K562 (cell line): ENCODE results near the gene UGT1A9. TPM values are rescaled to one million over a fixed set of nuclear protein-coding genes. Genes with fewer than 3 reads are reported as not detected.

Source experiments
- CC2D1A ChIP-seq: fragments of 450-650 bp; IDR thresholded peaks from 2 replicates; pipeline ENCODE4 v1.6.1; 2017; ENCODE audit warnings: mild to moderate bottlenecking
- PHB ChIP-seq: fragments of 250-450 bp; sonication (Bioruptor Pico); IDR thresholded peaks from 2 replicates; pipeline ENCODE4 v1.5.0; 2021
- PHF20 ChIP-seq: fragments of 450-650 bp; IDR thresholded peaks from 2 replicates; pipeline ENCODE4 v1.6.1; 2018; ENCODE audit not compliant: partially characterized antibody
- PKNOX1 ChIP-seq: fragments of 450-650 bp; IDR thresholded peaks from 2 replicates; pipeline ENCODE4 v1.6.1; 2016
- PRMT5 ChIP-seq: sonication (generic); formaldehyde crosslinking; IDR thresholded peaks from 2 replicates; pipeline ENCODE4 v1.5.0; 2020; ENCODE audit warnings: missing genetic modification reagents
- RNF2 ChIP-seq: sonication (generic); IDR thresholded peaks from 2 replicates; pipeline ENCODE4 v1.6.1; 2016
- WHSC1 ChIP-seq: IDR thresholded peaks from one replicate; pipeline ENCODE4 v1.6.1; 2012; ENCODE audit warnings: low read length, control low read depth, inconsistent platforms
- ZNF133 ChIP-seq: fragments of 250-450 bp; sonication (Bioruptor Pico); IDR thresholded peaks from 2 replicates; pipeline ENCODE4 v1.4.0; 2020; ENCODE audit warnings: mild to moderate bottlenecking
- polyA plus RNA-seq, 8 experiments: library from polyadenylated mRNA; depleted of rRNA in 4 of 8; stranded (reverse) in 5 of 8; unstranded in 3 of 8; fragments of >200 nt; fragmentation: Nextera tagmentation in 2 of 8; fragmentation: Illumina TruSeq in 1 of 8; extraction: Ambion mirVana in 2 of 8; extraction: Trizol in 1 of 8; gene quantifications; 2 replicates each; pipeline versions ENCODE4 v1.2.1 to v1.2.3, GENCODE V29; 2011 to 2014; ENCODE audit warnings: inconsistent platforms in 1 of 8, missing spikeins in 1 of 8
- total RNA-seq, 7 experiments: library from RNA; depleted of rRNA in 6 of 7; stranded (reverse); fragments of >200 nt in 6 of 7; fragmentation: Illumina TruSeq in 2 of 7; extraction: Trizol in 2 of 7; gene quantifications; 2 replicates each; pipeline versions ENCODE4 v1.2.1 to v1.2.3, GENCODE V29; 2011 to 2021; ENCODE audit warnings: low replicate concordance in 1 of 7
- TF ChIP-seq, protein P1 (sequence below): fragments of 450-650 bp; IDR thresholded peaks from 2 replicates; pipeline ENCODE4 v1.6.1; 2016; ENCODE audit warnings: mild to moderate bottlenecking, moderate library complexity
- TF ChIP-seq, protein P2 (sequence below), 2 experiments: fragments of 150-350 bp in 1 of 2; IDR thresholded peaks; 2 replicates each; pipeline ENCODE4 v1.6.1; 2012 to 2016; ENCODE audit warnings: low read depth in 2 of 2, low read length in 2 of 2, mild to moderate bottlenecking in 1 of 2, moderate library complexity in 1 of 2

UGT1A9 gene
- total and polyA plus RNA-seq, 9 of the 15 experiments (the other 6 are each of a cell fraction or from before 2014, with no cell fraction given) = 0.09 TPM; not detected in 8

GRCh38 chr2:233713262-233713615 is 41.5 kb downstream of the UGT1A9 start (continued):
- TF ChIP-seq, protein P1, sequence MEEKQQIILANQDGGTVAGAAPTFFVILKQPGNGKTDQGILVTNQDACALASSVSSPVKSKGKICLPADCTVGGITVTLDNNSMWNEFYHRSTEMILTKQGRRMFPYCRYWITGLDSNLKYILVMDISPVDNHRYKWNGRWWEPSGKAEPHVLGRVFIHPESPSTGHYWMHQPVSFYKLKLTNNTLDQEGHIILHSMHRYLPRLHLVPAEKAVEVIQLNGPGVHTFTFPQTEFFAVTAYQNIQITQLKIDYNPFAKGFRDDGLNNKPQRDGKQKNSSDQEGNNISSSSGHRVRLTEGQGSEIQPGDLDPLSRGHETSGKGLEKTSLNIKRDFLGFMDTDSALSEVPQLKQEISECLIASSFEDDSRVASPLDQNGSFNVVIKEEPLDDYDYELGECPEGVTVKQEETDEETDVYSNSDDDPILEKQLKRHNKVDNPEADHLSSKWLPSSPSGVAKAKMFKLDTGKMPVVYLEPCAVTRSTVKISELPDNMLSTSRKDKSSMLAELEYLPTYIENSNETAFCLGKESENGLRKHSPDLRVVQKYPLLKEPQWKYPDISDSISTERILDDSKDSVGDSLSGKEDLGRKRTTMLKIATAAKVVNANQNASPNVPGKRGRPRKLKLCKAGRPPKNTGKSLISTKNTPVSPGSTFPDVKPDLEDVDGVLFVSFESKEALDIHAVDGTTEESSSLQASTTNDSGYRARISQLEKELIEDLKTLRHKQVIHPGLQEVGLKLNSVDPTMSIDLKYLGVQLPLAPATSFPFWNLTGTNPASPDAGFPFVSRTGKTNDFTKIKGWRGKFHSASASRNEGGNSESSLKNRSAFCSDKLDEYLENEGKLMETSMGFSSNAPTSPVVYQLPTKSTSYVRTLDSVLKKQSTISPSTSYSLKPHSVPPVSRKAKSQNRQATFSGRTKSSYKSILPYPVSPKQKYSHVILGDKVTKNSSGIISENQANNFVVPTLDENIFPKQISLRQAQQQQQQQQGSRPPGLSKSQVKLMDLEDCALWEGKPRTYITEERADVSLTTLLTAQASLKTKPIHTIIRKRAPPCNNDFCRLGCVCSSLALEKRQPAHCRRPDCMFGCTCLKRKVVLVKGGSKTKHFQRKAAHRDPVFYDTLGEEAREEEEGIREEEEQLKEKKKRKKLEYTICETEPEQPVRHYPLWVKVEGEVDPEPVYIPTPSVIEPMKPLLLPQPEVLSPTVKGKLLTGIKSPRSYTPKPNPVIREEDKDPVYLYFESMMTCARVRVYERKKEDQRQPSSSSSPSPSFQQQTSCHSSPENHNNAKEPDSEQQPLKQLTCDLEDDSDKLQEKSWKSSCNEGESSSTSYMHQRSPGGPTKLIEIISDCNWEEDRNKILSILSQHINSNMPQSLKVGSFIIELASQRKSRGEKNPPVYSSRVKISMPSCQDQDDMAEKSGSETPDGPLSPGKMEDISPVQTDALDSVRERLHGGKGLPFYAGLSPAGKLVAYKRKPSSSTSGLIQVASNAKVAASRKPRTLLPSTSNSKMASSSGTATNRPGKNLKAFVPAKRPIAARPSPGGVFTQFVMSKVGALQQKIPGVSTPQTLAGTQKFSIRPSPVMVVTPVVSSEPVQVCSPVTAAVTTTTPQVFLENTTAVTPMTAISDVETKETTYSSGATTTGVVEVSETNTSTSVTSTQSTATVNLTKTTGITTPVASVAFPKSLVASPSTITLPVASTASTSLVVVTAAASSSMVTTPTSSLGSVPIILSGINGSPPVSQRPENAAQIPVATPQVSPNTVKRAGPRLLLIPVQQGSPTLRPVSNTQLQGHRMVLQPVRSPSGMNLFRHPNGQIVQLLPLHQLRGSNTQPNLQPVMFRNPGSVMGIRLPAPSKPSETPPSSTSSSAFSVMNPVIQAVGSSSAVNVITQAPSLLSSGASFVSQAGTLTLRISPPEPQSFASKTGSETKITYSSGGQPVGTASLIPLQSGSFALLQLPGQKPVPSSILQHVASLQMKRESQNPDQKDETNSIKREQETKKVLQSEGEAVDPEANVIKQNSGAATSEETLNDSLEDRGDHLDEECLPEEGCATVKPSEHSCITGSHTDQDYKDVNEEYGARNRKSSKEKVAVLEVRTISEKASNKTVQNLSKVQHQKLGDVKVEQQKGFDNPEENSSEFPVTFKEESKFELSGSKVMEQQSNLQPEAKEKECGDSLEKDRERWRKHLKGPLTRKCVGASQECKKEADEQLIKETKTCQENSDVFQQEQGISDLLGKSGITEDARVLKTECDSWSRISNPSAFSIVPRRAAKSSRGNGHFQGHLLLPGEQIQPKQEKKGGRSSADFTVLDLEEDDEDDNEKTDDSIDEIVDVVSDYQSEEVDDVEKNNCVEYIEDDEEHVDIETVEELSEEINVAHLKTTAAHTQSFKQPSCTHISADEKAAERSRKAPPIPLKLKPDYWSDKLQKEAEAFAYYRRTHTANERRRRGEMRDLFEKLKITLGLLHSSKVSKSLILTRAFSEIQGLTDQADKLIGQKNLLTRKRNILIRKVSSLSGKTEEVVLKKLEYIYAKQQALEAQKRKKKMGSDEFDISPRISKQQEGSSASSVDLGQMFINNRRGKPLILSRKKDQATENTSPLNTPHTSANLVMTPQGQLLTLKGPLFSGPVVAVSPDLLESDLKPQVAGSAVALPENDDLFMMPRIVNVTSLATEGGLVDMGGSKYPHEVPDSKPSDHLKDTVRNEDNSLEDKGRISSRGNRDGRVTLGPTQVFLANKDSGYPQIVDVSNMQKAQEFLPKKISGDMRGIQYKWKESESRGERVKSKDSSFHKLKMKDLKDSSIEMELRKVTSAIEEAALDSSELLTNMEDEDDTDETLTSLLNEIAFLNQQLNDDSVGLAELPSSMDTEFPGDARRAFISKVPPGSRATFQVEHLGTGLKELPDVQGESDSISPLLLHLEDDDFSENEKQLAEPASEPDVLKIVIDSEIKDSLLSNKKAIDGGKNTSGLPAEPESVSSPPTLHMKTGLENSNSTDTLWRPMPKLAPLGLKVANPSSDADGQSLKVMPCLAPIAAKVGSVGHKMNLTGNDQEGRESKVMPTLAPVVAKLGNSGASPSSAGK = no peak
- TF ChIP-seq PKNOX1 (no peak), CC2D1A (no peak), RNF2 (no peak), PHF20 (no peak), WHSC1 (no peak), PHB (CRISPR knock-in tag) (no peak), PRMT5 (CRISPR knock-in tag) (no peak), ZNF133 (CRISPR knock-in tag) (no peak)
- TF ChIP-seq, protein P2, sequence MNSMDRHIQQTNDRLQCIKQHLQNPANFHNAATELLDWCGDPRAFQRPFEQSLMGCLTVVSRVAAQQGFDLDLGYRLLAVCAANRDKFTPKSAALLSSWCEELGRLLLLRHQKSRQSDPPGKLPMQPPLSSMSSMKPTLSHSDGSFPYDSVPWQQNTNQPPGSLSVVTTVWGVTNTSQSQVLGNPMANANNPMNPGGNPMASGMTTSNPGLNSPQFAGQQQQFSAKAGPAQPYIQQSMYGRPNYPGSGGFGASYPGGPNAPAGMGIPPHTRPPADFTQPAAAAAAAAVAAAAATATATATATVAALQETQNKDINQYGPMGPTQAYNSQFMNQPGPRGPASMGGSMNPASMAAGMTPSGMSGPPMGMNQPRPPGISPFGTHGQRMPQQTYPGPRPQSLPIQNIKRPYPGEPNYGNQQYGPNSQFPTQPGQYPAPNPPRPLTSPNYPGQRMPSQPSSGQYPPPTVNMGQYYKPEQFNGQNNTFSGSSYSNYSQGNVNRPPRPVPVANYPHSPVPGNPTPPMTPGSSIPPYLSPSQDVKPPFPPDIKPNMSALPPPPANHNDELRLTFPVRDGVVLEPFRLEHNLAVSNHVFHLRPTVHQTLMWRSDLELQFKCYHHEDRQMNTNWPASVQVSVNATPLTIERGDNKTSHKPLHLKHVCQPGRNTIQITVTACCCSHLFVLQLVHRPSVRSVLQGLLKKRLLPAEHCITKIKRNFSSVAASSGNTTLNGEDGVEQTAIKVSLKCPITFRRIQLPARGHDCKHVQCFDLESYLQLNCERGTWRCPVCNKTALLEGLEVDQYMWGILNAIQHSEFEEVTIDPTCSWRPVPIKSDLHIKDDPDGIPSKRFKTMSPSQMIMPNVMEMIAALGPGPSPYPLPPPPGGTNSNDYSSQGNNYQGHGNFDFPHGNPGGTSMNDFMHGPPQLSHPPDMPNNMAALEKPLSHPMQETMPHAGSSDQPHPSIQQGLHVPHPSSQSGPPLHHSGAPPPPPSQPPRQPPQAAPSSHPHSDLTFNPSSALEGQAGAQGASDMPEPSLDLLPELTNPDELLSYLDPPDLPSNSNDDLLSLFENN (IDR thresholded peaks at IDR 0.05; ENCODE audit: low read depth in 2 of 2, low read length in 2 of 2) = no peak
- TF ChIP-seq, all 486 proteins: peak for 0
